ENCODE results near the gene SMU1.

GRCh38 chr9:33068991-33069390 is 7.5 kb downstream of the SMU1 start:
- TF ChIP-seq, protein P1, sequence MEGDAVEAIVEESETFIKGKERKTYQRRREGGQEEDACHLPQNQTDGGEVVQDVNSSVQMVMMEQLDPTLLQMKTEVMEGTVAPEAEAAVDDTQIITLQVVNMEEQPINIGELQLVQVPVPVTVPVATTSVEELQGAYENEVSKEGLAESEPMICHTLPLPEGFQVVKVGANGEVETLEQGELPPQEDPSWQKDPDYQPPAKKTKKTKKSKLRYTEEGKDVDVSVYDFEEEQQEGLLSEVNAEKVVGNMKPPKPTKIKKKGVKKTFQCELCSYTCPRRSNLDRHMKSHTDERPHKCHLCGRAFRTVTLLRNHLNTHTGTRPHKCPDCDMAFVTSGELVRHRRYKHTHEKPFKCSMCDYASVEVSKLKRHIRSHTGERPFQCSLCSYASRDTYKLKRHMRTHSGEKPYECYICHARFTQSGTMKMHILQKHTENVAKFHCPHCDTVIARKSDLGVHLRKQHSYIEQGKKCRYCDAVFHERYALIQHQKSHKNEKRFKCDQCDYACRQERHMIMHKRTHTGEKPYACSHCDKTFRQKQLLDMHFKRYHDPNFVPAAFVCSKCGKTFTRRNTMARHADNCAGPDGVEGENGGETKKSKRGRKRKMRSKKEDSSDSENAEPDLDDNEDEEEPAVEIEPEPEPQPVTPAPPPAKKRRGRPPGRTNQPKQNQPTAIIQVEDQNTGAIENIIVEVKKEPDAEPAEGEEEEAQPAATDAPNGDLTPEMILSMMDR (IDR thresholded peaks at IDR 0.05), result no peak
- no peak for TF ChIP-seq POLR2A (IDR thresholded peaks at IDR 0.05)
